SW480 (cell line): ENCODE data around the gene MEX3A.
"Not testable (repeated sequence)": the region's sequence is repeated elsewhere in the genome, so short reads cannot be mapped to it uniquely, and the experiment has no call there.

Experiments
- DNase-seq: peaks from one replicate; pipeline ENCODE4 v3.0.0-alpha.2; 2016; ENCODE audit warnings: low spot score

Gene MEX3A

GRCh38 chr1:156078728-156079127 lies 3.5 kb downstream of the MEX3A start:
- no peak for DNase-seq

- DNase-seq, result no peak
These were observed 4.9 kb downstream of the MEX3A start for GRCh38 chr1:156077430-156077760.

GRCh38 chr1:156076609-156077429 lies 5.4 kb downstream of the MEX3A start:
- DNase-seq, result no peak

GRCh38 chr1:156075775-156076204 lies 6.5 kb downstream of the MEX3A start:
- no peak for DNase-seq

GRCh38 chr1:156075162-156075561 lies 7.1 kb downstream of the MEX3A start:
- no peak for DNase-seq

GRCh38 chr1:156074661-156075060 lies 7.6 kb downstream of the MEX3A start:
- DNase-seq, result no peak

- DNase-seq, result no peak
These were observed 8.5 kb downstream of the MEX3A start for GRCh38 chr1:156073740-156074139.

GRCh38 chr1:156073110-156073687 lies 9.1 kb downstream of the MEX3A start:
- no peak for DNase-seq

- no peak for DNase-seq
These were observed 10.0 kb downstream of the MEX3A start for GRCh38 chr1:156072251-156072650.

- not testable (repeated sequence) for DNase-seq
These were observed 10.9 kb downstream of the MEX3A start for GRCh38 chr1:156071332-156071816.

- DNase-seq, result no peak
These were observed 11.7 kb downstream of the MEX3A start for GRCh38 chr1:156070548-156070947.

GRCh38 chr1:156069490-156070455 lies 12.5 kb downstream of the MEX3A start:
- DNase-seq, result no peak

GRCh38 chr1:156067262-156067661 lies 15.0 kb downstream of the MEX3A start:
- no peak for DNase-seq

GRCh38 chr1:156065871-156066270 lies 16.4 kb downstream of the MEX3A start:
- no peak for DNase-seq

GRCh38 chr1:156065212-156065611 lies 17.1 kb downstream of the MEX3A start:
- DNase-seq, result no peak

GRCh38 chr1:156064615-156065014 lies 17.6 kb downstream of the MEX3A start:
- no peak for DNase-seq

- DNase-seq, result no peak
These were observed 18.3 kb downstream of the MEX3A start for GRCh38 chr1:156063997-156064285.

GRCh38 chr1:156062189-156062588 lies 20.1 kb downstream of the MEX3A start:
- DNase-seq, result no peak

GRCh38 chr1:156060937-156061636 lies 21.2 kb downstream of the MEX3A start, which contains the start of gene RAB25:
TSS of gene RAB25 (plus strand) at chr1:156061160. CDS start at chr1:156061401, 241 bp downstream.
- no peak for DNase-seq

- DNase-seq, result no peak
These were observed 25.9 kb downstream of the MEX3A start for GRCh38 chr1:156056326-156056849.

- DNase-seq, result no peak
These were observed 26.8 kb downstream of the MEX3A start for GRCh38 chr1:156055281-156056048.
